GM12878 (cell line): ENCODE measurements around the gene CTPS1. TPM values are rescaled to one million over a fixed set of nuclear protein-coding genes. Genes with fewer than 3 reads are reported as not detected.

ENCODE experiments used
- ATAC-seq: fragments of 200-7000 bp; cut with Tn5 transposase; 3 replicates; pipeline ENCODE4 v1.9.1; 2020; ENCODE audit warnings: mild to moderate bottlenecking, moderate library complexity
- BruUV-seq: library from RNA; stranded (reverse); fragments of 400-500 nt; replicated peaks from 2 replicates; lab custom pipeline; 2021; lab: Mats Ljungman, UMichigan
- CTCF ChIA-PET: fragments of 300-600 bp; sonication (Branson Sonifier 250); formaldehyde crosslinking; extraction: SDS; loops from one replicate; lab custom pipeline; 2021; ENCODE audit warnings: inconsistent platforms; lab: Yijun Ruan, JAX
- POLR2A ChIA-PET: fragments of 350-600 bp; formaldehyde crosslinking; extraction: SDS; loops from one replicate; lab custom pipeline; 2021; ENCODE audit warnings: inconsistent platforms; lab: Charles Lee
- RAD21 ChIA-PET: fragments of 300-600 bp; sonication (Branson Sonifier 250); formaldehyde crosslinking; loops from one replicate; lab custom pipeline; 2023; ENCODE audit warnings: antibody characterized with exemption; ENCODE audit not compliant: unreplicated experiment; lab: Charles Lee
- SMC1A ChIA-PET: fragments of 300-600 bp; sonication (Branson Sonifier 250); formaldehyde crosslinking; loops from one replicate; lab custom pipeline; 2023; ENCODE audit not compliant: unreplicated experiment, uncharacterized antibody; lab: Charles Lee
- DNase-seq: peaks from one replicate; pipeline ENCODE4 v3.0.0-alpha.2; 2011; ENCODE audit warnings: low read depth, low spot score
- FAIRE-seq: peaks from 3 replicates; lab custom pipeline; 2011; peaks lifted over from hg19 to GRCh38; lab: Jason Lieb, UNC
- H2AFZ ChIP-seq: 2 replicates; pipeline ENCODE4 v1.6.0; 2011; ENCODE audit warnings: low read depth, low read length, control low read depth; ENCODE audit not compliant: control insufficient read depth
- H3K27ac ChIP-seq: 2 replicates; pipeline ENCODE4 v1.5.1; 2011; ENCODE audit warnings: control low read depth; ENCODE audit not compliant: control insufficient read depth, insufficient read depth
- H3K27me3 ChIP-seq, 2 experiments: replicated peaks in 1 of 2; 2 replicates each; pipeline versions ENCODE4 v1.6.0 to v1.6.1; 2011; ENCODE audit warnings: low read length in 1 of 2; ENCODE audit not compliant: control insufficient read depth in 2 of 2, insufficient read depth in 2 of 2
- H3K36me3 ChIP-seq, 2 experiments: 2 replicates each; pipeline ENCODE4 v1.5.1; 2011; ENCODE audit warnings: low read length in 1 of 2; ENCODE audit not compliant: control insufficient read depth in 2 of 2, insufficient read depth in 2 of 2
- H3K4me1 ChIP-seq: 2 replicates; pipeline ENCODE4 v1.6.1; 2011; ENCODE audit warnings: mild to moderate bottlenecking, low read length, moderate library complexity, mixed read lengths; ENCODE audit not compliant: control insufficient read depth, insufficient read depth
- H3K4me2 ChIP-seq: 2 replicates; pipeline ENCODE4 v1.6.0; 2011; ENCODE audit warnings: control low read depth; ENCODE audit not compliant: control insufficient read depth, insufficient read depth
- H3K4me3 ChIP-seq: fragments of 200-600 bp; sonication (generic); 2 replicates; pipeline ENCODE4 v1.5.1; 2016
- H3K79me2 ChIP-seq: 2 replicates; pipeline ENCODE4 v1.6.0; 2011; ENCODE audit warnings: low read length; ENCODE audit not compliant: control insufficient read depth, insufficient read depth
- H3K9ac ChIP-seq: 2 replicates; pipeline ENCODE4 v1.8.0; 2011; ENCODE audit warnings: low read length, control low read depth, mixed read lengths; ENCODE audit not compliant: control insufficient read depth, insufficient read depth
- H3K9me3 ChIP-seq: replicated peaks from 3 replicates; pipeline ENCODE4 v1.5.1; 2011; ENCODE audit warnings: mild to moderate bottlenecking, low read length; ENCODE audit not compliant: control insufficient read depth, insufficient read depth
- H4K20me1 ChIP-seq: 2 replicates; pipeline ENCODE4 v1.6.0; 2011; ENCODE audit not compliant: control insufficient read depth, insufficient read depth
- ATF3 ChIP-seq: IDR thresholded peaks from 2 replicates; pipeline ENCODE4 v1.6.1; 2011; ENCODE audit warnings: low read depth, mild to moderate bottlenecking, low read length, moderate library complexity, borderline replicate concordance; ENCODE audit errors: extremely low read depth
- BCL11A ChIP-seq: IDR thresholded peaks from 2 replicates; pipeline ENCODE4 v1.6.1; 2011; ENCODE audit warnings: low read depth, low read length
- BCL3 ChIP-seq: IDR thresholded peaks from 2 replicates; pipeline ENCODE4 v1.6.1; 2011; ENCODE audit warnings: borderline replicate concordance, low read depth, mild to moderate bottlenecking, moderate library complexity, low read length; ENCODE audit not compliant: insufficient read depth, poor library complexity, severe bottlenecking
- CHD1 ChIP-seq: IDR thresholded peaks from 2 replicates; pipeline ENCODE4 v1.6.1; 2012; ENCODE audit warnings: low read depth, low read length, improper control_type of control experiment
- HCFC1 ChIP-seq: fragments of 150-350 bp; IDR thresholded peaks from 2 replicates; pipeline ENCODE4 v1.6.1; 2014; ENCODE audit warnings: low read length
- IKZF1 ChIP-seq: fragments of 450-650 bp; conservative IDR thresholded peaks from 2 replicates; pipeline ENCODE4 v1.6.1; 2017; ENCODE audit warnings: antibody characterized with exemption, mild to moderate bottlenecking
- IRF5 ChIP-seq: fragments of 450-650 bp; IDR thresholded peaks from 2 replicates; pipeline ENCODE4 v1.6.1; 2017; ENCODE audit warnings: borderline replicate concordance
- JUND ChIP-seq: IDR thresholded peaks from 2 replicates; pipeline ENCODE4 v1.6.1; 2012; ENCODE audit warnings: low read depth, mild to moderate bottlenecking, low read length, improper control_type of control experiment, moderate library complexity
- LARP7 ChIP-seq: fragments of 450-650 bp; IDR thresholded peaks from 2 replicates; pipeline ENCODE4 v1.6.1; 2017; ENCODE audit warnings: mild to moderate bottlenecking
- NBN ChIP-seq: fragments of 450-650 bp; IDR thresholded peaks from 2 replicates; pipeline ENCODE4 v1.6.1; 2016
- PAX8 ChIP-seq: fragments of 450-650 bp; IDR thresholded peaks from 2 replicates; pipeline ENCODE4 v1.6.1; 2017; ENCODE audit warnings: mild to moderate bottlenecking, moderate library complexity
- POLR2A ChIP-seq: IDR thresholded peaks from 2 replicates; pipeline ENCODE4 v1.6.1; 2011; ENCODE audit warnings: low read depth, mild to moderate bottlenecking, low read length
- RELB ChIP-seq: fragments of 450-650 bp; IDR thresholded peaks from 2 replicates; pipeline ENCODE4 v1.6.1; 2017; ENCODE audit warnings: low read depth, mild to moderate bottlenecking, moderate library complexity
- RFX5 ChIP-seq: IDR thresholded peaks from 2 replicates; pipeline ENCODE4 v1.6.1; 2011; ENCODE audit warnings: low read depth, low read length, improper control_type of control experiment
- SMC3 ChIP-seq: IDR thresholded peaks from 2 replicates; pipeline ENCODE4 v1.6.1; 2011; ENCODE audit warnings: low read length, improper control_type of control experiment, borderline replicate concordance
- TBL1XR1 ChIP-seq: IDR thresholded peaks from 2 replicates; pipeline ENCODE4 v1.6.1; 2012; ENCODE audit warnings: low read depth, low read length, improper control_type of control experiment
- YY1 ChIP-seq: IDR thresholded peaks from 2 replicates; pipeline ENCODE4 v1.6.1; 2011; ENCODE audit warnings: low read depth, mild to moderate bottlenecking, low read length
- ZNF207 ChIP-seq: fragments of 450-650 bp; IDR thresholded peaks from 2 replicates; pipeline ENCODE4 v1.6.1; 2014; ENCODE audit warnings: antibody characterized with exemption, mild to moderate bottlenecking, borderline replicate concordance
- WGBS: methylation state at CpG from one replicate; pipeline ENCODE4 v1.1.6; 2016; ENCODE audit warnings: low lambda C conversion rate; ENCODE audit not compliant: insufficient replicate concordance, insufficient coverage; ENCODE audit errors: missing lambda C conversion rate; 5-methylcytosine and 5-hydroxymethylcytosine counted together
- in situ Hi-C: fragments of 300-500 bp; cut with MboI; formaldehyde crosslinking; loops from 9 replicates; pipeline ENCODE4 v1.14.3; 2018; ENCODE audit warnings: mixed read lengths
- intact Hi-C: fragments of 100-400 bp; cut with micrococcal nuclease; formaldehyde crosslinking; loops from one replicate; pipeline ENCODE4 v1.14.2; 2022; ENCODE audit not compliant: unreplicated experiment
- polyA plus RNA-seq, 11 experiments: library from polyadenylated mRNA; depleted of rRNA in 4 of 11; unstranded in 6 of 11; stranded (reverse) in 5 of 11; fragments of >200 nt; fragmentation: Nextera tagmentation in 4 of 11; fragmentation: Illumina TruSeq in 1 of 11; extraction: Ambion mirVana in 4 of 11; extraction: Trizol in 1 of 11; gene quantifications; 1 replicate in 1 of 11; 2 replicates in 10 of 11; pipeline versions ENCODE4 v1.2.1 to v1.2.3, GENCODE V29; 2011 to 2016; ENCODE audit warnings: inconsistent platforms in 2 of 11, missing spikeins in 2 of 11, low read depth in 1 of 11
- total RNA-seq, 4 experiments: library from RNA; depleted of rRNA in 3 of 4; stranded (reverse); fragments of >200 nt in 3 of 4; fragmentation: Illumina TruSeq in 1 of 4; extraction: Trizol in 1 of 4; gene quantifications; 2 replicates each; pipeline versions ENCODE4 v1.2.1 to v1.2.3, GENCODE V29; 2013 to 2021

CTPS1 gene
- total and polyA plus RNA-seq, 10 of the 15 experiments (the other 5 are each of a cell fraction or from before 2014, with no cell fraction given) = 27.5 to 106 (median 62.8) TPM

GRCh38 chr1:41003640-41004220, 24.2 kb downstream of the CTPS1 start:
- WGBS = 49% methylated on average over 11 of the region's 11 CpGs
- Histone ChIP-seq H3K4me2 (no peak overlapping the region; the same call in 1 of the 2 replicates), H4K20me1 (no peaks in the 10 kb centered on the region), H3K79me2 (no peaks in the 10 kb centered on the region), H3K4me1 (peaks cover 9% of the 10 kb centered on the region), H3K36me3 (peaks cover 21 to 35% of the 10 kb centered on the region in 2 experiments), H3K27ac (no peak overlapping the region), H2AFZ (no peak overlapping the region), H3K9ac (no peak overlapping the region), H3K27me3 (no peaks in the 10 kb centered on the region), H3K4me3 (no peak overlapping the region), H3K9me3 (no peaks in the 10 kb centered on the region)
- no TSS peak for BruUV-seq
- ChIA-PET POLR2A (interaction anchor here (0.7 to 1.6 kb wide), 3 partner anchors 21 to 26 kb away, joined by 5 to 6 read pairs (median 6); partner anchors contain the start of gene CTPS1), SMC1A (interaction anchor here (0.6 to 1.5 kb wide), 12 partner anchors 9 to 471 kb away, joined by 3 to 9 read pairs (median 4); no protein-coding TSS in a partner anchor), RAD21 (interaction anchor here (0.9 to 2.0 kb wide), 11 partner anchors 19 to 472 kb away, joined by 3 to 19 read pairs (median 4); partner anchors contain the start of genes CTPS1 and SCMH1), CTCF (interaction anchor here (0.6 to 2.8 kb wide), 21 partner anchors 9 to 236 kb away, joined by 3 to 21 read pairs (median 4); partner anchors contain the start of gene CTPS1)
- FAIRE-seq = peak; percentile 92
- peak; percentile 95 for DNase-seq
- peak; percentile 99 for ATAC-seq
- intact Hi-C loops = no loop called here
- in situ Hi-C loops = no loop called here
- TF ChIP-seq YY1 = peak; percentile 61; the same call in 1 of the 2 replicates
- peak; percentile 80; the same call in 1 of the 2 replicates for TF ChIP-seq JUND
- peak; percentile 23 for TF ChIP-seq BCL3
- peak; percentile 34; the same call in 1 of the 2 replicates for TF ChIP-seq RELB
- TF ChIP-seq RFX5 = no peak
- TF ChIP-seq HCFC1 = no peak
- TF ChIP-seq TBL1XR1 = no peak; the same call in 1 of the 2 replicates
- 0 out of 2 replicates have a peak, but pooled peaks have one; percentile 24 for TF ChIP-seq LARP7
- peak; percentile 35; the same call in 1 of the 2 replicates for TF ChIP-seq ATF3
- no peak for TF ChIP-seq IRF5
- TF ChIP-seq PAX8 = no peak
- no peak for TF ChIP-seq BCL11A
- TF ChIP-seq NBN = 0 out of 2 replicates have a peak, but pooled peaks have one; percentile 48
- TF ChIP-seq CHD1 = no peak
- peak; percentile 31; the same call in 1 of the 2 replicates for TF ChIP-seq IKZF1
- TF ChIP-seq ZNF207 = no peak
- peak; percentile 15; the same call in 1 of the 2 replicates for TF ChIP-seq POLR2A
- peak; percentile 26; the same call in 1 of the 2 replicates for TF ChIP-seq SMC3
